Measurements from ENCODE around the gene ALDH16A1.
"Not testable (repeated sequence)": the region's sequence is repeated elsewhere in the genome, so short reads cannot be mapped to it uniquely, and the experiment has no call there.

The ALDH16A1 gene

GRCh38 chr19:49440439-49441209 lies 12.4 kb upstream of the ALDH16A1 start:
- TF ChIP-seq, protein P1, sequence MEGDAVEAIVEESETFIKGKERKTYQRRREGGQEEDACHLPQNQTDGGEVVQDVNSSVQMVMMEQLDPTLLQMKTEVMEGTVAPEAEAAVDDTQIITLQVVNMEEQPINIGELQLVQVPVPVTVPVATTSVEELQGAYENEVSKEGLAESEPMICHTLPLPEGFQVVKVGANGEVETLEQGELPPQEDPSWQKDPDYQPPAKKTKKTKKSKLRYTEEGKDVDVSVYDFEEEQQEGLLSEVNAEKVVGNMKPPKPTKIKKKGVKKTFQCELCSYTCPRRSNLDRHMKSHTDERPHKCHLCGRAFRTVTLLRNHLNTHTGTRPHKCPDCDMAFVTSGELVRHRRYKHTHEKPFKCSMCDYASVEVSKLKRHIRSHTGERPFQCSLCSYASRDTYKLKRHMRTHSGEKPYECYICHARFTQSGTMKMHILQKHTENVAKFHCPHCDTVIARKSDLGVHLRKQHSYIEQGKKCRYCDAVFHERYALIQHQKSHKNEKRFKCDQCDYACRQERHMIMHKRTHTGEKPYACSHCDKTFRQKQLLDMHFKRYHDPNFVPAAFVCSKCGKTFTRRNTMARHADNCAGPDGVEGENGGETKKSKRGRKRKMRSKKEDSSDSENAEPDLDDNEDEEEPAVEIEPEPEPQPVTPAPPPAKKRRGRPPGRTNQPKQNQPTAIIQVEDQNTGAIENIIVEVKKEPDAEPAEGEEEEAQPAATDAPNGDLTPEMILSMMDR (IDR thresholded peaks at IDR 0.05; ENCODE audit: insufficient read depth, low read depth, low read length, missing control alignments), result no peak
- DNase-seq (ENCODE audit: low read depth), result no peak
- no peak overlapping the region for H3K4me3 ChIP-seq (ENCODE audit: low read depth, low read length)

DNA sequence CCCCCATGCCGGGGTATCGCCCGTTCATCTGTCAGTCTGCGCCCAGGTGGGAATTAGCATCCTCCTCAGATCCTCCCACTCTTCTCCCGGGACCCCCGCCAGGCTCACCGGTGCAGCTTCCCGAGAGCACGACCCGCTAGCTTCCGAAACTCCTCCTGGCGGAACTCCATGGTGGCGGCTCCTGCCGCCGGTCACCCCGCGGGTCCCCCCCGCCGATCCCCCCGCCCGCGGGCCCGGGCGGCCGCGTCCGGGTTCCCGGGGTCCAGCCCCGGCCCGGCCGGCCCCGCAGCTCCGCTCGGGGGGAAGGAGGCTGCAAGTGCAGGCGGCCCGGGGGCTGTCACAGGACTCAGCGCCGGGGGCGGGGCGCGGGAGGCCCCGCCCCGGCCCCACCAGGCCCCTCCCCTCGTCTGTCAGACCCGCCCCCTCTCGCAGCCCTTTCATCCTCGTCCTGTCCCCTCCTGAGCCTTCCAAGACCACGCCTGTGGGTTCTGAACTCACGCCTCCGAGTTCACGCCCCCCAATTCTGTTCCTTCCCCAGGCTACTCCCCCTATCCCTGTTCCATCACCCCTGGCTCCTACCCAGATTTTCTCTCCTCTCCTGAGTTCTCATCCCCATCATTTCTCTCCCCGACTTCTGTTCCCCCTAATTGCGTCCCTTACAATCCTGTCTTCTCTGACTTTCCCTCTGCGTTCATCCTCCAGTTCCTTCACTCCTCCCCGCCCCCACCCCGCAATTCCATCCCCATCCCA lies 11.6 kb upstream of the ALDH16A1 start, which contains the start of gene SLC17A7:
Gene SLC17A7, minus strand, starts transcription at position 318 of the 750 bp plus-strand sequence. Its CDS starts 148 bp downstream, at position 170.
- TF ChIP-seq, protein P1 (IDR thresholded peaks at IDR 0.05; ENCODE audit: insufficient read depth, low read depth, low read length, missing control alignments), result no peak
- H3K4me3 ChIP-seq (ENCODE audit: low read depth, low read length), result no peak within 1 kb of the TSS; the same call in 1 of the 2 replicates
- peak; percentile 34 for DNase-seq (ENCODE audit: low read depth)

DNA sequence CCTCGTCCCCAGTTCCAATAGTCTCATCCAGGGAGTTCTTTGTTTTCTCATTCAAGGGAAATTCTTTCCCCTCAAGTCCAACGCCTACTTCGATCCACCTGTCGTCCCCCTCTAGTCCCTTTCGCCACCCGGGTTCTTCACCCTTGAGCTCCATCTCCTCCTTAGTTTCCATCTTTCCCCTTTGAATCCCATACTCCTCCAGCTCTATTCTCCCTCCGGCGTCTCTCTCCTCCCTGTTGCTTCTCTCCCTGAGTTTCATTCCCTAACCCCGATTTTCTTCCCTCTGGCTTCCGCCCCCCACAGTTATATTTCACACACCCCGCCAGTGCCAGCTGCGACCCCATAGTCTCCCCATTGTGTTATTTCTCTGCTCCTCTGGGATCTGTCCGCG lies 11.1 kb upstream of the ALDH16A1 start:
- no peak for DNase-seq (ENCODE audit: low read depth)
- TF ChIP-seq, protein P1 (IDR thresholded peaks at IDR 0.05; ENCODE audit: insufficient read depth, low read depth, low read length, missing control alignments), result no peak
- no peak overlapping the region for H3K4me3 ChIP-seq (ENCODE audit: low read depth, low read length)

- no peak for DNase-seq (ENCODE audit: low read depth)
These were observed 10.7 kb upstream of the ALDH16A1 start for GRCh38 chr19:49442354-49442753.

DNA sequence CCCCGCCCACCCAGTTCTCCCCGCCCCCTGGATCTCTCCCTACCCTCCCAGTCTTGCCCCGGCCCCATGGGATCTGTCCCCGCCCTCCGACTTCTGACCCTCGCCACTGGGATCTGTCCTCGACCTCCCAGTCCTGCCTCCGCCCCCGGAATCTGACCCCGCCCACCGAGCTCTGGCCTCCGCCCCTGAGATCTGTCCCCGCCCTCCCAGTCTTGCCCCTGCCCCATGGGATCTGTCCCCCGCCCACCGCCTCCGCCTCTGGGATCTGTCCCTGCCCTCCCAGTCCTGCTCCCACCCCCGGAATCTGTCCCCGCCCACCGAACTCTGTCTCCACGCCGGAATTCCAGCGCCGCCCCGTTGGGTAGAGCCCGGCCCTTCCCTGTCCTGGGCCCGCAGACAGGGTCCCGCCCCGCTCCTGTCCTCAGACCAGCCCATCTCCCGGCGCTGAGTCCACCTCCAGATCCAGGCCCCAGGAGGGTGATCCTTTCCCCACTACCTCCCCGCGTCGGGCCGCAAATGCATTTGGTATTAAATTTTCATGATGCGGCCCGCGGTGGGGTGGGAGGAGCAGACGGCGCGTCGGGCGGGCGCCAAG lies 10.2 kb upstream of the ALDH16A1 start:
- H3K4me3 ChIP-seq (ENCODE audit: low read depth, low read length), result peak overlapping the region; percentile 57
- DNase-seq (ENCODE audit: low read depth), result peak; percentile 75
- TF ChIP-seq, protein P1 (IDR thresholded peaks at IDR 0.05; ENCODE audit: insufficient read depth, low read depth, low read length, missing control alignments), result no peak

More at GRCh38 chr19:49442354-49442753, 10.7 kb upstream of the ALDH16A1 start:
- TF ChIP-seq, protein P1 (IDR thresholded peaks at IDR 0.05; ENCODE audit: insufficient read depth, low read depth, low read length, missing control alignments), result no peak
- H3K4me3 ChIP-seq (ENCODE audit: low read depth, low read length), result peak overlapping the region; percentile 57

- H3K4me3 ChIP-seq (ENCODE audit: low read depth, low read length), result peak overlapping the region; percentile 57
- TF ChIP-seq, protein P1 (IDR thresholded peaks at IDR 0.05; ENCODE audit: insufficient read depth, low read depth, low read length, missing control alignments), result peak; percentile 96
- DNase-seq (ENCODE audit: low read depth), result peak; percentile 97
These were observed 9.5 kb upstream of the ALDH16A1 start for GRCh38 chr19:49443366-49444099.

- H3K4me3 ChIP-seq (ENCODE audit: low read depth, low read length); DNase-seq (ENCODE audit: low read depth): not testable (repeated sequence)
These were observed 8.8 kb upstream of the ALDH16A1 start for GRCh38 chr19:49444100-49444700.
